CD14-positive monocyte (primary cell): ENCODE data around the gene SLMAP. TPM values are rescaled to one million over a fixed set of nuclear protein-coding genes. Genes with fewer than 3 reads are reported as not detected.
A peak's percentile ranks its signal among the peaks of the same experiment; 100 is the strongest.

Source experiments
- DNase-seq, 3 donors: peaks; one replicate each; pipeline ENCODE4 v3.0.0-alpha.2; 2011 to 2022
- H2AFZ ChIP-seq: 2 replicates; pipeline ENCODE4 v1.6.0; 2012; ENCODE audit warnings: mild to moderate bottlenecking, low read depth, low read length, inconsistent platforms; ENCODE audit not compliant: insufficient read depth, poor library complexity, severe bottlenecking
- H3K27ac ChIP-seq, 2 donors: 1 replicate in 1 of 2; 2 replicates in 1 of 2; pipeline ENCODE4 v1.5.1; 2012 to 2013; ENCODE audit warnings: low read length in 2 of 2, control low read depth in 1 of 2, inconsistent platforms in 1 of 2, low read depth in 1 of 2, mild to moderate bottlenecking in 1 of 2
- H3K27me3 ChIP-seq, 2 donors: one replicate each; pipeline versions ENCODE4 v1.6.0 to v1.6.1; 2011 to 2013; ENCODE audit warnings: low read length in 2 of 2; ENCODE audit not compliant: control insufficient read depth in 2 of 2, insufficient read depth in 2 of 2
- H3K36me3 ChIP-seq, 2 donors: replicated peaks in 1 of 2; 1 replicate in 1 of 2; 2 replicates in 1 of 2; pipeline versions ENCODE4 v1.5.1 to v1.6.1; 2012 to 2013; ENCODE audit warnings: low read length in 2 of 2, control low read depth in 1 of 2, inconsistent platforms in 1 of 2, mild to moderate bottlenecking in 1 of 2; ENCODE audit not compliant: insufficient read depth in 2 of 2, control insufficient read depth in 1 of 2
- H3K4me1 ChIP-seq, 2 donors: 1 replicate in 1 of 2; 2 replicates in 1 of 2; pipeline versions ENCODE4 v1.5.1 to v1.6.1; 2012 to 2013; ENCODE audit warnings: low read length in 2 of 2, control low read depth in 1 of 2, inconsistent platforms in 1 of 2, mild to moderate bottlenecking in 1 of 2, moderate library complexity in 1 of 2; ENCODE audit not compliant: insufficient read depth in 2 of 2, control insufficient read depth in 1 of 2
- H3K4me2 ChIP-seq: replicated peaks from 2 replicates; pipeline ENCODE3; 2012; ENCODE audit warnings: low read length, moderate library complexity, mild to moderate bottlenecking; ENCODE audit not compliant: poor library complexity, severe bottlenecking; ENCODE audit errors: extremely low read depth
- H3K4me3 ChIP-seq, 3 experiments: fragments of 200-600 bp in 1 of 3; sonication (generic) in 1 of 3; replicated peaks in 1 of 3; 1 replicate in 2 of 3; 2 replicates in 1 of 3; pipeline ENCODE4 v1.5.1; 2011 to 2013; ENCODE audit warnings: low read length in 3 of 3, mild to moderate bottlenecking in 3 of 3, control low read depth in 2 of 3, low read depth in 2 of 3, inconsistent platforms in 1 of 3, moderate library complexity in 1 of 3
- H3K79me2 ChIP-seq: 2 replicates; pipeline ENCODE4 v1.6.0; 2012; ENCODE audit warnings: mild to moderate bottlenecking, control low read depth, inconsistent platforms, low read length, moderate library complexity; ENCODE audit not compliant: insufficient read depth
- H3K9ac ChIP-seq: 2 replicates; pipeline ENCODE4 v1.6.0; 2017; ENCODE audit warnings: low read length, mild to moderate bottlenecking; ENCODE audit not compliant: insufficient read depth, poor library complexity, severe bottlenecking
- H3K9me3 ChIP-seq, 2 donors: replicated peaks in 1 of 2; 1 replicate in 1 of 2; 2 replicates in 1 of 2; pipeline versions ENCODE4 v1.5.1 to v1.6.1; 2012 to 2013; ENCODE audit warnings: low read length in 2 of 2, control low read depth in 1 of 2; ENCODE audit not compliant: control insufficient read depth in 1 of 2, insufficient read depth in 1 of 2
- H4K20me1 ChIP-seq: 2 replicates; pipeline ENCODE4 v1.6.0; 2012; ENCODE audit warnings: mild to moderate bottlenecking, low read length, control low read depth, moderate library complexity; ENCODE audit not compliant: insufficient read depth
- H3K27ac Mint-ChIP-seq, 7 donors: one replicate each; pipeline ENCODE4 v1.8.0; 2020; ENCODE audit warnings: mild to moderate bottlenecking in 7 of 7, mixed read lengths in 7 of 7, moderate library complexity in 6 of 7, inconsistent platforms in 2 of 7
- H3K27me3 Mint-ChIP-seq, 3 donors: one replicate each; pipeline ENCODE4 v1.8.0; 2021 to 2022; ENCODE audit warnings: low read depth in 3 of 3, mild to moderate bottlenecking in 3 of 3, mixed read lengths in 3 of 3, moderate library complexity in 3 of 3, inconsistent platforms in 1 of 3
- H3K36me3 Mint-ChIP-seq, 2 donors: one replicate each; pipeline ENCODE4 v1.8.0; 2020; ENCODE audit warnings: mixed read lengths in 2 of 2, inconsistent platforms in 1 of 2, mild to moderate bottlenecking in 1 of 2
- H3K4me1 Mint-ChIP-seq: one replicate; pipeline ENCODE4 v1.8.0; 2020; ENCODE audit warnings: mild to moderate bottlenecking, mixed read lengths
- H3K4me3 Mint-ChIP-seq, 2 donors: one replicate each; pipeline ENCODE4 v1.8.0; 2020; ENCODE audit warnings: mild to moderate bottlenecking in 2 of 2, mixed read lengths in 2 of 2, moderate library complexity in 1 of 2
- H3K9me3 Mint-ChIP-seq, 7 donors: one replicate each; pipeline ENCODE4 v1.8.0; 2020 to 2022; ENCODE audit warnings: mixed read lengths in 7 of 7, mild to moderate bottlenecking in 6 of 7, moderate library complexity in 6 of 7, inconsistent platforms in 2 of 7
- CTCF ChIP-seq: fragments of 200-600 bp; IDR thresholded peaks from one replicate; pipeline ENCODE4 v1.8.0; 2022; ENCODE audit warnings: antibody characterized with exemption, mild to moderate bottlenecking
- WGBS: methylation state at CpG from one replicate; pipeline ENCODE4 v1.1.5; 2013; ENCODE audit warnings: missing lambda C conversion rate; ENCODE audit not compliant: insufficient coverage; 5-methylcytosine and 5-hydroxymethylcytosine counted together
- intact Hi-C, 2 donors: fragments of 100-400 bp; cut with micrococcal nuclease; formaldehyde crosslinking; loops; one replicate each; pipeline versions ENCODE4 v1.15.0 to v1.15.1; 2023
- polyA plus RNA-seq, 3 donors: library from polyadenylated mRNA; depleted of rRNA in 1 of 3; unstranded in 2 of 3; stranded (reverse) in 1 of 3; fragments of 300-500 nt in 2 of 3; fragments of >200 nt in 1 of 3; fragmentation: Illumina TruSeq in 2 of 3; gene quantifications; 1 replicate in 2 of 3; 2 replicates in 1 of 3; pipeline ENCODE4 v1.2.3, GENCODE V29; 2012 to 2021

SLMAP gene
- polyA plus RNA-seq, 3 donors = 12.3 to 17.6 (median 16.1) TPM

- H3K4me1 Mint-ChIP-seq = peaks cover 20% of the 10 kb centered on the region
- Histone ChIP-seq H3K4me2 (no peak overlapping the region), H2AFZ (no peak overlapping the region), H3K36me3 (peaks cover 0 to 5% of the 10 kb centered on the region in 2 donors), H3K27me3 (no peaks in the 10 kb centered on the region), H3K4me1 (peaks cover 8 to 9% of the 10 kb centered on the region in 2 donors), H3K9me3 (no peaks in the 10 kb centered on the region), H4K20me1 (peaks cover 31% of the 10 kb centered on the region), H3K4me3 (no peak overlapping the region), H3K27ac (peak overlapping the region in 1 of 2 donors; percentile 40), H3K79me2 (peaks cover 81% of the 10 kb centered on the region), H3K9ac (no peak overlapping the region)
- peaks cover 0 to 3% (median 0%) of the 10 kb centered on the region in 7 donors for H3K9me3 Mint-ChIP-seq
- intact Hi-C loops = no loop called here
- H3K4me3 Mint-ChIP-seq = no peak overlapping the region
- H3K27me3 Mint-ChIP-seq = no peaks in the 10 kb centered on the region
- peaks cover 6 to 14% of the 10 kb centered on the region in 2 donors for H3K36me3 Mint-ChIP-seq
- no peak for TF ChIP-seq CTCF
- no peak for DNase-seq
- peak overlapping the region in 3 of 7 donors; percentile 70 to 72 (median 72) for H3K27ac Mint-ChIP-seq
- no CpG with 5 or more reads among the region's 3 CpGs for WGBS
Measured at GRCh38 chr3:57777774-57778173, 21.7 kb downstream of the SLMAP start.

- intact Hi-C loops = no loop called here
- peak overlapping the region; percentile 0 for H3K4me2 ChIP-seq
- Mint-ChIP-seq H3K36me3 (peaks cover 4 to 15% of the 10 kb centered on the region in 2 donors), H3K27ac (peak overlapping the region; percentile 68 to 88 (median 77)), H3K9me3 (peaks cover 0 to 3% (median 0%) of the 10 kb centered on the region in 7 donors), H3K4me1 (peaks cover 26% of the 10 kb centered on the region), H3K4me3 (no peak overlapping the region), H3K27me3 (no peaks in the 10 kb centered on the region)
- no peak for TF ChIP-seq CTCF
- peaks cover 27% of the 10 kb centered on the region for H4K20me1 ChIP-seq
- peaks cover 81% of the 10 kb centered on the region for H3K79me2 ChIP-seq
- WGBS = no CpG with 5 or more reads among the region's 1 CpG
- no peaks in the 10 kb centered on the region for H3K9me3 ChIP-seq
- H2AFZ ChIP-seq = no peak overlapping the region
- peaks cover 8 to 9% of the 10 kb centered on the region in 2 donors for H3K4me1 ChIP-seq
- H3K9ac ChIP-seq = no peak overlapping the region
- peak overlapping the region; percentile 35 to 40 for H3K27ac ChIP-seq
- H3K27me3 ChIP-seq = no peaks in the 10 kb centered on the region
- H3K36me3 ChIP-seq = no peaks in the 10 kb centered on the region
- H3K4me3 ChIP-seq = no peak overlapping the region
- DNase-seq = peak in 1 of 3 donors; percentile 19
Measured at GRCh38 chr3:57778494-57778893, 22.4 kb downstream of the SLMAP start.
